HG02759 (cell line): Measurements from ENCODE around the gene KLHL6.

Source experiments
- ATAC-seq: cut with Tn5 transposase; IDR thresholded peaks from one replicate; pipeline ENCODE4 v1.9.1; 2021; ENCODE audit warnings: mild to moderate bottlenecking, moderate library complexity; ENCODE audit not compliant: unreplicated experiment

Gene KLHL6, protein sequence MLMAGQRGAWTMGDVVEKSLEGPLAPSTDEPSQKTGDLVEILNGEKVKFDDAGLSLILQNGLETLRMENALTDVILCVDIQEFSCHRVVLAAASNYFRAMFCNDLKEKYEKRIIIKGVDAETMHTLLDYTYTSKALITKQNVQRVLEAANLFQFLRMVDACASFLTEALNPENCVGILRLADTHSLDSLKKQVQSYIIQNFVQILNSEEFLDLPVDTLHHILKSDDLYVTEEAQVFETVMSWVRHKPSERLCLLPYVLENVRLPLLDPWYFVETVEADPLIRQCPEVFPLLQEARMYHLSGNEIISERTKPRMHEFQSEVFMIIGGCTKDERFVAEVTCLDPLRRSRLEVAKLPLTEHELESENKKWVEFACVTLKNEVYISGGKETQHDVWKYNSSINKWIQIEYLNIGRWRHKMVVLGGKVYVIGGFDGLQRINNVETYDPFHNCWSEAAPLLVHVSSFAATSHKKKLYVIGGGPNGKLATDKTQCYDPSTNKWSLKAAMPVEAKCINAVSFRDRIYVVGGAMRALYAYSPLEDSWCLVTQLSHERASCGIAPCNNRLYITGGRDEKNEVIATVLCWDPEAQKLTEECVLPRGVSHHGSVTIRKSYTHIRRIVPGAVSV

DNA sequence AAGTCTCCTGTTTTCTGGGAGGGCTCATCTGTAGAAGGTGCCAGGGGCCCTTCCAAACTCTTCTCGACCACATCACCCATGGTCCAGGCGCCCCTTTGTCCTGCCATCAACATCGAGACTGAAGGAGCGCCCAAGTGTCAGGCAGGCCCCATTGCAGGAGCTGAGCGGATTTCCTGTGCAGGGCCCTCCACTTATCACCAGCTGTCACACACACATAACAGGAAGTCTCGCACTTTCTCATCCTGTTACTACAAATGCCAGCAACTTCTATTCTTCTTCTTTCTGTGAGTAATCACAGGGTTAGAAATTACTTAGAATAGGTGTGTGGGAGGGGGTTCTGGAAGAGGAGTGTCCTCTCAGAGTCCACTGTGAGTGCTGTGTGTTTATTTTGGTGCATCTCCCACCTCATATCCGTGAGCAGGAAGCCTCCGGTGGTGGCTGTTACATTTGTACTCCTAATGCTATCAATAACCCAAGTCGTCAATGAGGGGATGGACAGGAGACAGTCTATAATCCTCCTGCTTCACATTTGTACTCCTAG lies at the start of gene KLHL6:
Gene KLHL6, minus strand, starts transcription at position 166 of the 541 bp plus-strand sequence. Its CDS starts 53 bp downstream, at position 113.
- peak; percentile 86 for ATAC-seq

DNA sequence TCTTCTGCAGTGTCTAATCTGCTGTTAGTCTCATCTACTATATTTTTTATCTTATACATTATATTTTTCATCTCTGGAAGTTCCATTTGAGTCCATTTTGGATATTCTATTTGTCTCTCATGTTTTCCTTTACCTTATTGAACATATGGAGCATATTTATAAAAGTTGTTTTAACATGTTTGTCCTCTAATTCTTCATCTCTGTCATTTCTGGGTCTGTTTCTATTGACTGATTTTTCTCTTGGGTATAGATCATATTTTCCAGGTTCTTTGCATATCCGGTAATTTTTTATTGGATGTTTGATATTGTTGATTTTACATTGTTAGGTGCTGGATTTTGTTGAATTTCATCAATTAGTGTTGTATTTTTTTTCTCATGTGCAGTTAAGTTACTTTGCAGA lies 42.5 kb upstream of the KLHL6 start:
- ATAC-seq = no peak

DNA sequence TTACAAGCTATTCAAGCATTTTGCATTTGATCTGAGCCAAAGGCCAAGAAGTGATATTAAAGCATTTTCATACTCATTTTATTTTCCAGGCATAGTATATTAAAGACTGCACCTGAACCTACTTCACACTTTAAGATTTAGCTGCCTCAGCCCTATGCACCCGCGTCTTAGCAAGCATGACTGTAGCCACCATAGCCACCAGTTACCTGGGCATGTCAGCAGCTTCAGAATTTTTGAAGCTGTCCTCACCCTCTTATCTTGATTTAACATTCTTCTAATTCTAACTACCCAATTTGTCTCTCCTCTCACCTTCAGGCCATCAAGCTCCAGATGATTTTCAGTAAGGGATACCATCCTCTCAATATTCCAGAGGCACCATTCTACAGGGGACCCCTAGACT lies 39.1 kb upstream of the KLHL6 start:
- no peak for ATAC-seq

DNA sequence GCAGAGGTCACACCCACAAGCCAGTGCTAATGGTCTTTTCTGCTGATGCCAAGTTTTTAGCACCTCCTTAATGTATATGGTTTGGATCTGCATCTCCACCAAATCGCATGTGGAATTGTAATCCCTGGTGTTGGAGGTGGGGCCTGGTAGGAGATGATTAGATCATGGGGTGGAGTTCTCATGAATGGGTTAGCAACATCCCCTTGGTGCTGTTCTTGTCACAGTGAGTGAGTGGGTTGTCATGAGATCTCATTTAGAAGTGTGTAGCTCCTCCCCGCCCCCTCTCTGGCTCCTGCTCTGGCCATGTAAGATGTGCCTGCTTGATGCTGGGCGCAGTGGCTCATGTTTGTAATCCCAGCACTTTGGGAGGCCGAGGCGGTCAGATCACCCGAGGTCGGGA lies 37.3 kb upstream of the KLHL6 start:
- ATAC-seq = no peak

DNA sequence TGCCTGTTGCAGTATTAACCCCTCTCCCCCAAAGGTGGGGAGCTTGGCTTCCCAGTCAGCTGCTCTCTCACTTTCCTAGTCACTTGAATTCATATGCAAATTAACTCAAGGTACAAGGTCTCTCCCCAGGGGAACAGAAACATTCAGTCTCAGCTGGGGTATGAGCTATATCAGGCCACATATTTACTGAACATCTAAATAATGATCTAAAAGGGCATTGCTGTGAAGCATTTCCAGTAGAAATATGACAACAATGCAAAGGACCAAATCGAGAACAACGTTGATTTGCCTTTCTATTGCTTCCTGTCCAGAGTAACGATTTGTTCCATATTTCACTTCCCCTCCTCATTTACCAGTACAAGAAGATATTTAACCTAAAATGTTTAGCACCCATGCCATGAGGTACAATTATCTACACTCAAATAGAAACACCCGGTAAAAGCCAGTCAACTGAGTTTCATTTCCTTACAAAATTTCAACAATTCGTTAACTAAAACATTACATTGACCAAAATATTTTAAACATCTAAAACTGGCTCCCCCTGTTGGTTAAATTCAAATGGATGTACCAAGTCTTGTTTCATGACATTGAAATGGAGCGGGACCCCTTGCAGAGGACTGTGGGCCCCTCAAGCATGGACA lies 36.5 kb upstream of the KLHL6 start:
- peak; percentile 91 for ATAC-seq

DNA sequence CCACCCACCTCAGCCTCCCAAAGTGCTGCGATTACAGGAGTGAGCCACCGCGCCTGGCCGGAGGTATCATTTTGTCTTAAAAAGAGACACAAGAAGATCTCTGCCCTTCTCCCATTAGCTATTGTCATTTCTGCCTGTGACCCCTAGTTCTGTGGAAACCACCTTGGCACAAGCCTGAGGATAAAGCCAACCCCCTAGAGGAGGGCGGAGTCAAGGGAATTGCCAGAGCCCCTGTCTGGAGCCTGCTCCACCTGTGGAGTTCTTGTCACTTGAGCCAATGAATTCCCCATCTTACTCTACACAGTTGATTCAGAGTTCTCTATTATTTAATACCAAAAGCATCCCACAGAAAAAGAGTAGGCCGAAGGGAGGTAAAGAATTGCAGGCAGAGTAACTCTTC lies 34.9 kb upstream of the KLHL6 start:
- no peak for ATAC-seq

DNA sequence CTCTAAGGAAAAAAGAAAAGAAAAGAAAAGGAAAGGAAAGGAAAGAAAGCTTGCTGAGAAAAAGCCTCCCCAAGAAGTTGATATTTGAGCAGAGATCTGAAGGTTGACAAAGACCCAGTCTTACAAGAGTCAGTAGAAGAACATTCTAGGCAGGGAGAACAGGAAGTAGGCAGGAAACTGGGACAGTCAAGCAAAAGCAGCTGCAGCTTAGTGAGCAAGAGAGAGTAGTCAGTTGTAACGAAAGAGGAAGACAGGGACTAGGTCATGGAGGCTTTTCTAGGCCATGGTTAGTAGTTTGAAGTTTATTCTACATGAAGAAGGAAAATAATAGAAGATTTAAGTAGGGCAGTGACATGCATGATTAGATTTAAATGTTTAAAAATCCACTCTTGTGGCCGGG lies 31.8 kb upstream of the KLHL6 start:
- ATAC-seq = no peak

DNA sequence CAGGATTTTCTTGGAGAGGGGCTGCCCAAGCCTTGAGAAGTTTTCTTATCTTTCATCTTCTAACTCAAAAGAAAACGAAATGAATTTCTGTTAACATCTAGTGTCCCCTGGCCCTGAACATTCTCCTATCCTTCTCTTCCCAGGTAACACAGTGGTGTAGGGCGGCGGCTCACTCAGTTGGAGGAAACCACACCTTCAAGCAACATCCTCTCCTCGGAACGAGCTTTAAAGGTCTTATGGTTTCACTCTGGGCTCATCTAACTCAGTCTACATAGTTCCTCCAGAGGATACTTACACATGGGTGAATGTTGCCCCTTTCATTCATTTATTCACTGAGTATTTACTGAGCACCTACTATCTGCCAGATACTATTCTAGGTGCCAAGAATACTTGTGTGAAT lies 31.0 kb upstream of the KLHL6 start:
- no peak for ATAC-seq

DNA sequence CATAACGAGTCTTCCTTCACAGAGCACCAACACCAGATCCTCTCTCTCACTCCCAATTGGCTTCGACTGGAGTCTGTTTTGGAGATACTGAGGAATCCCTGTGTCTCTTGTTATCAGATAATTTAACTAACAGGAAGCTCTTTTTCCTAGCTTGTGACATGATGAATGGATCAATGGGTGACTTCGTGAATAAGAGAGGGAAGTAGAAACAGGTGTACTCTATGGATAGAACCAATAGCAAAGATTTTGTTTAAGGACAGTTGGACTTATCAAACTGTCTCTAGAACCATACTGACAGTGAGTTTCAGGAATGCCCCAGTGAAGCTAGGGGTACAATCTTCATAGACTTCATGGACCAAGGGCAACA lies 29.4 kb upstream of the KLHL6 start:
- no peak for ATAC-seq

DNA sequence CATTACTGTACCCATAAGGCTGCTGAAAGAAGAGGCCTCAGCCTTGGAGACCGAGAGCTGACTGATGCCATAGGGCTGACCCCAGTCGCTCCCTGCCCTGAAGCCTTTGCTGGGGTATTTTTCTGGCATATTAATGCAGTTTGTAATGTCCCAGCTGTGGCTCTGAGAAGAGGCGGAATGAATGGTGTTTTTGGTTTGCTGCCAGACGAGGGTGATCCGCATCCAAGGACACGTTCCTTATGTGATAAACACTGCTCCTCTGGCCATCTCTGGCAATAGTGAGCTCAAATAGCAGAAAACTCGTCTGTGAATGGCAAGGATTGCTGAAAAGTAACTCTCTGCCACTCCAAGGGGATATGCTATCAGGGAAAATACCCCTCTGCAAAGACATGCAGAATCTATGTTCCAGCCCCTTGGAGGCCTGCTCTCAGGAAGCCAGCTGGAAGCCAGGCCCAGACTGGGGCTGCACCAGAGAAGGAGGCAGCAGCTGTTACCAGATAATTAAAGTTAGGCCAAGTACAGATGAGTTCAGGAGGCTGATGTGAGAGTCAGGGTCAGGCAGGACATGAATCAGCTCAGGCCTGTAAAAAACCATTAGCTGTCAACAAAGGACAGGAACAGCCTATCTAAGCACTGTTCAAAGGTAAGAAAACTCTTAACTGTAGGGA lies 28.9 kb upstream of the KLHL6 start:
- ATAC-seq = no peak

DNA sequence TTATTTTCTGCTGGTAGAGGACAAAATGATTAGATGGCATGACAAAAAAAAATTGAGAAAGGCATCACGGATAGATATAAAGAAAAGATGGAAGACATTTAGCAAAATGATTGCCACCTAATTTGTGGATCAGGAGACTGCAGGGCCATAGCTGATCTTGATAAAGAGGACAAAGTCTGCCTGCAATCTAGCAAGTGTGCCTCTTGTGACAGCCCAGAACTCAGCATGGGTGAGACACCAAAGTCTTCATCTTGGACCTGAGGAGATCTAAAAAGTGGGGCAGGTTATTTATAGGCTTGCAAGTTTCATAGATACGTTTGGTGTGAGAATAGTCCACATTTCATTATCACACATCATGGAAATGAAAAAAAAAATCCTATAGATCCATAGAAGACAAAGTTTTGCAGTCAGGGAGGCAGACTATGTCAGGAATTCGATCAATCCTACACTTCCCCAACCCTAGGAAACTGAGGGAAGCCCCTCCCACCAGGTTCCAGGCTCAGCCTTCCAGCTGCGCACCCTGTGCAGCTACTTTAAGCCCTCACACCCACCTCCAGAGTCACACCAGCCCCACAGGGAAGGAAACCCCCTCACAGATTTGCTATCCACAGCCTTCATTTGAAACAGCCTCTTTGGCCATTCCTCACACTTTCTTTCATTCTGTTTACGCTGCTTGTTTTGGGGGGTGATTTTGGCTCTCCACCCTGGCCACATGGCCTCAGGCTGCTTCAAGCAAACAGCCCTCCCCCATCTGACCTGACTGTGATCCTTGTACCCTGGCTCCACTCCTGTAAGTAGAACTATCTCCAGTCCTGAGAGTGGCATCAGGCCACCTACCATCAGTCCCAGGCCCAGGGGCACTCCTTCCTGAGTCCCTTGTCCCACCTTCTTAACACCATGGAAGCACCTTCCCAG lies 28.1 kb upstream of the KLHL6 start:
- no peak for ATAC-seq

DNA sequence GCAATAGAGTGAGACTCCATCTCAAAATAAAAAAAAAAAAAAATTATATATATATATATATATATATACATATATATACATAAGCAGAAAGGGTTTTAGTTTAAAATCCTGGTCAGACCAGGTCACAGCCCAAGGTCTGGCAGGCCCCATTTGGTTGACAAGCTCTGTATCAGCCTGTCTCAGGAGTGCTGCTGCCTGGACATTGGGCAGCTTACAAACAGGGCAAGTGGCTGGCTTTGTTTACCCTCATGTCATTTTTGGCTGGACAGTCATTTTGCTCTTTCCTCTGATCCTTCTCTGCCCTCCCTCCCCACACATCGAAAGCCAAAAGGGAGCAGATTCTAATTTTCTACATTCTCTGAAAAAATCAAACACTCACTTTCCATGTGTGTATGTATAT lies 26.7 kb upstream of the KLHL6 start:
- no peak for ATAC-seq

DNA sequence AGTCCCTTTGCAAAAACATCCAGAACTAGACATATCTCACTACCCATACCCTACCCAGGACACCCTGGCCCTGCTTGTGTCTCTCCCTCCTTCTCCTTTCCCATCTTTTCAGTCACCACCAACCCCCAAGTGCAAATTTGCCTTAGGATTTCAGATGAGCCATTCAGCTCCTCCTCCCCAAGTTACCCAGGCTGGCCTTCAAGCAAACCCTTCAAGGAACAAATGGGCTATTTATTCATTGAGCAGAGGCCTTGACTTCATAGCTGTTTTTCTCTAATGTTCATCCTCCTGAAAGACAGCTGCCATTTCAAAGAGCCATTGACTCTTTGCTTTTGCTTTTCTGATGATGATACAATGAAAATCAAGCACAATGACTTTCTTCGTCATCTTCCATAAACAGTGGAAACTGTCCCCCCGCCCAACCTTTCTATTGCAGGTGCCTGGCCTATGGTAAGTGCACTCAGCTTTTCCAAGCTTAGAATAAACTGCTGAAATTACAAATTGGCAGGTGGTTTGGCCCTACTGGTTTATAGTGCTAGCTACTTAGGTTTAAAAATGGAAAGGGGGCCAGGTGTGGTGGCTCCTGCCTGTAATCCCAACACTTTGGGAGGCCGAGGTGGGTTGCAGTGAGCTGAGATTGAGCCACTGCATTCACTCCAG lies 26.1 kb upstream of the KLHL6 start:
- no peak for ATAC-seq

DNA sequence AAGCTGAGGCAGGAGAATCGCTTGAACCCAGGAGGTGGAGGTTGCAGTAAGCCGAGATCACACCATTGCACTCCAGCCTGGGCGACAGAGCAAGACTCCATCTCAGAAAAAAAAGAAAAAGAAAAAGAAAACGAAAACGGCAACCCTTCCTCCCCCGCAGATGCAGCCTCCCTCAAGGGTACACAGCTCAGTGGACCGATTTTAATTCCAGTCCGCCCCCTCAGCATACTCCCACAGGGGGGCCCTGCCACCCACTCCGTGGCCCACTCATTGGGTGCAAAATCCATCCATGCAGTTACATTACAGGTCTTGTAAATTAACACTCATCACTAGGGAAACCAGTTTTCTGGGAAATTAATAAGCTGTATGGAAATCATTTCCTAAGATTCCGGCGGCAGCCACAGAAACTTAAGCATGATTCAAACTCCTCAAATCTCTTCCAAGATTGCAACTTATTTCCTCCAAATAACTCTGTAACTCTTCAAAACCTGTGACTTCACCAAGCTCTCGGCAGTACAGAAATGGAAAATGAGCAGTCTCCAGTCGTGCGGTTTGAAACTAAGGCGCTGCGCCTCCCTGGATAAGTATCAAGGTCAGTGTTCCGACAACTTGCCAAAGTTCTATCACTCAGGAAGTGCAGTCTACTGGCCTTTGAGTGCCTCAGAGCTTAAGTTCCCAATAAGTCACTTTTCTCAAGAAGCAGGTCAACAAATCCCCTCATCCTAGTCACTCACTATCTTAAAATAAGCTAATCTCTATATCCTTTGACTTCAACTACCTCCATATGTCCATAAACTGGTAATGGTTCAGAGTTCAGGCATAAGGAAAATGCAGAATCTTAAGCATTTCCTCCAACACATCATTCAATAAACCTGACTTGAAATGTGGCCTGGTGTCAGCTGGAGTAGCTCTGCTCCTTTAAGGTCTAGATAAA lies 24.7 kb upstream of the KLHL6 start:
- ATAC-seq = no peak

DNA sequence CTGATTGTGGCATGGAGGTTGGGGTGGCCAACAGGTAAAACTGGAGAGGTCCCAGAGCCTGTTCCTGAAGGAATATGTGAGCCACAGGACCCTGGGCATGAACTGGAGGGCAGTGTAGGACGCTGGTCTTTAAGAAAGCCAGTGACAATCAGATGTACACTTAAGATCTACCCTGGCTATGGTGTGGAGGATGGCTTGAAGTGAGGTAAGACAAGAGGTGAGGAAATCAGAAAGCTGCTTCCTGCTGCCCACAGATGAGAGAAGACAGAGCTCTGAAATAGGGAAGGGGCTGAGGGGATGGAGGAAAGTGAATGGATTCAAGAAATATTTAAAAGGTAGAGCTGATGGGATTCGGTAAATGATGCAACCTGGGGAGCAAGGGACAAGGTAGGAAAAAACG lies 22.7 kb upstream of the KLHL6 start:
- ATAC-seq = no peak

DNA sequence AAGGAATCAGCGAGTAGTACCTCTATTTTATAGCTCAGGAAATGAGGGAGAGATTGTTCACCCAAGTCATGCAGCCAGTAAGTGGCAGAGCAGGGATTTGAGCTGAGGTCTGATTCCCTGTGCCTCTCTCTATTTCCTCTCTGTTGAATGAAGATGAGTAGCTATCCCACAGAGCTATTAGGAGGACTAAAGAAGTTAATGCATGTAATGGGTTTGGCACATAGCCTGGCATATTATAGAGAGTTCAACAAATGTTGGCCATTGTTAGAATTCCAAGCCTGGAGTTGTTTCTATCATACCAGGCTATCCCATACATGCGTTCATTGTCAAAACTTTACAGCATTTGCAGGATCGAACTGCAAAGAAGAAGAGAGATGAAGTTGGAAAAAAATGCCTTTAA lies 21.8 kb upstream of the KLHL6 start:
- no peak for ATAC-seq

DNA sequence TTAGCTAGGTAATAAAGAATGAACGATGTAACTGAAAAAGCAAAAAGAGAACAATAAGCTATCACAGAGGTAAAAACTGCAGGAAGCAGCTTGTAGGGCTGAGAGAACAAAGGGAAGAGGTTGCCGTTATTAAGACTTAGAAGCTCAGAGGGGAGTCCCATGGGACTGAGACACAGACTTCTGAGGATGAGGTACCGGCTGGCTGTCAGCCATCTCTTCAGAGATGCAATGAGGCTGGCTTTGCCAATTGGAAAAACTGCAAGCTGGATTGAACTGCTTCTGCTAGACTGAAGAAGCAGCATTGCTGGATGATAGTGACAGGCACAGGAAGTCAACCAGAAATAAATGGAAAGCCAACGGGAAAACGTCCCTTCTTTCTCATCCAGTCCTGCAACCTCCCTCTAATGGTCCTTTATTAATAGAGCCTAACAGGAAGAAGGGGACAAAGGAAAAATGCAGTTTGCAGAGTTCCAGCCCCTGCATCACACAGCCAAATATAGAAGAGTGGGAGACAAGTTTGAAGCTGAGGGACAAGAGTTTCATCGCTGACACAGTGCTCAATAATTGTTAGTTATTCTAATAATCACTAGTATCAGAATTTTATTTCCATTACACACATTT lies 21.1 kb upstream of the KLHL6 start:
- no peak for ATAC-seq

DNA sequence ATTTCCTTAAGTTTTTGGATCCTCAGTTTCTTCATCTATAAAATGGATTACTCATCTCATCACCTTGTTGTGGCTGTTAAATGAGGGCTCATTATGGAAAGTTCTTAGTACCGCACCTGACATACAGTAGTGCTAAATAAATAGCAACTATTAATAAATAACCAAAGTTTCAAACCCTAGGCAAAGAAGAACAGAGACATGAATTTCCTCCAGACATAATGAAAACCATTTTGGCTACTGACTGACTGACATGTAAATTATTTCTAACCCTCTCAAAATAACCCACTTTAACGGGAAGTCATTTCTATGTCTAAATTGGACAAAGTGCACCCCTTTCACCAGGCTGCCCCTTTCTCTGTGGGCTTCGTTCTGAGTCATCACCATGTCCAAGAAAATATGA lies 17.4 kb upstream of the KLHL6 start:
- peak; percentile 65 for ATAC-seq
